H1 (cell line): ENCODE results near the gene CPLANE1. TPM values are rescaled to one million over a fixed set of nuclear protein-coding genes. Genes with fewer than 3 reads are reported as not detected.

Experiments
- CTCF ChIA-PET: fragments of 300-600 bp; sonication (Branson Sonifier 250); formaldehyde crosslinking; loops from one replicate; lab custom pipeline; 2021; ENCODE audit not compliant: partially characterized antibody; lab: Charles Lee
- POLR2A ChIA-PET: fragments of 300-600 bp; sonication (Branson Sonifier 250); formaldehyde crosslinking; loops from one replicate; lab custom pipeline; 2021; ENCODE audit warnings: inconsistent platforms; ENCODE audit not compliant: partially characterized antibody; lab: Charles Lee
- DNase-seq, 2 experiments: peaks; one replicate each; pipeline versions ENCODE4 v3.0.0 to v3.0.0-alpha.2; 2010 to 2022; ENCODE audit warnings: low spot score in 2 of 2, low read depth in 1 of 2, mixed read lengths in 1 of 2
- FAIRE-seq: peaks from 2 replicates; lab custom pipeline; 2011; peaks lifted over from hg19 to GRCh38; lab: Jason Lieb, UNC
- H2AFZ ChIP-seq: 2 replicates; pipeline ENCODE4 v1.8.1; 2012; ENCODE audit warnings: low read length, inconsistent platforms
- H2AK5ac ChIP-seq: 2 replicates; pipeline ENCODE4 v1.6.1; 2013; ENCODE audit warnings: low read depth, low read length
- H2BK120ac ChIP-seq: replicated peaks from 2 replicates; pipeline ENCODE3; 2013; ENCODE audit warnings: low read depth, low read length, inconsistent platforms
- H2BK12ac ChIP-seq: 2 replicates; pipeline ENCODE4 v1.6.1; 2013; ENCODE audit warnings: low read depth, low read length
- H2BK15ac ChIP-seq: 2 replicates; pipeline ENCODE4 v1.6.1; 2013; ENCODE audit warnings: low read length
- H2BK20ac ChIP-seq: 2 replicates; pipeline ENCODE4 v1.6.1; 2013; ENCODE audit warnings: low read length
- H2BK5ac ChIP-seq: 2 replicates; pipeline ENCODE4 v1.6.1; 2013; ENCODE audit warnings: low read depth, low read length
- H3K14ac ChIP-seq: 2 replicates; pipeline ENCODE4 v1.6.1; 2013; ENCODE audit warnings: inconsistent platforms; ENCODE audit not compliant: insufficient read length
- H3K18ac ChIP-seq: 2 replicates; pipeline ENCODE4 v1.6.1; 2013; ENCODE audit warnings: low read length; ENCODE audit errors: extremely low read depth
- H3K23ac ChIP-seq: 2 replicates; pipeline ENCODE4 v1.6.1; 2013; ENCODE audit warnings: inconsistent platforms; ENCODE audit not compliant: insufficient read length
- H3K23me2 ChIP-seq: 2 replicates; pipeline ENCODE4 v1.6.1; 2013; ENCODE audit warnings: low read depth, low read length
- H3K27ac ChIP-seq: 2 replicates; pipeline ENCODE4 v1.6.1; 2011; ENCODE audit warnings: low read depth, low read length, inconsistent platforms
- H3K27me3 ChIP-seq, 4 experiments: replicated peaks in 1 of 4; 1 replicate in 1 of 4; 2 replicates in 3 of 4; pipeline versions ENCODE4 v1.6.1 to v1.8.1; 2011 to 2013; ENCODE audit warnings: low read length in 3 of 4, mild to moderate bottlenecking in 3 of 4, inconsistent platforms in 2 of 4, mixed read lengths in 2 of 4, moderate library complexity in 1 of 4; ENCODE audit not compliant: control insufficient read depth in 3 of 4, insufficient read depth in 3 of 4; ENCODE audit errors: extremely low read depth in 1 of 4
- H3K36me3 ChIP-seq, 4 experiments: 2 replicates each; pipeline versions ENCODE4 v1.6.1 to v1.8.1; 2011 to 2013; ENCODE audit warnings: mild to moderate bottlenecking in 4 of 4, low read length in 3 of 4, moderate library complexity in 2 of 4, control low read depth in 1 of 4, inconsistent platforms in 1 of 4; ENCODE audit not compliant: insufficient read depth in 4 of 4, control insufficient read depth in 2 of 4
- H3K4ac ChIP-seq: replicated peaks from 2 replicates; pipeline ENCODE3; 2013; ENCODE audit warnings: low read length, low read depth, mixed read lengths, inconsistent platforms; ENCODE audit not compliant: insufficient read length
- H3K4me1 ChIP-seq, 4 experiments: replicated peaks in 1 of 4; 1 replicate in 1 of 4; 2 replicates in 3 of 4; pipeline versions ENCODE4 v1.6.1 to v1.8.1; 2011 to 2013; ENCODE audit warnings: low read length in 3 of 4, inconsistent platforms in 2 of 4, mixed read lengths in 1 of 4; ENCODE audit not compliant: insufficient read depth in 4 of 4, control insufficient read depth in 3 of 4
- H3K4me2 ChIP-seq, 2 experiments: 2 replicates each; pipeline versions ENCODE4 v1.6.1 to v1.8.1; 2011 to 2013; ENCODE audit warnings: low read depth in 2 of 2, low read length in 2 of 2, control low read depth in 1 of 2, inconsistent platforms in 1 of 2, mild to moderate bottlenecking in 1 of 2; ENCODE audit not compliant: insufficient read depth in 1 of 2
- H3K4me3 ChIP-seq, 4 experiments: fragments of 200-600, 300-600 bp in 1 of 4; sonication (generic), shearing (Covaris generic), sonication (Bioruptor Twin) in 1 of 4; 2 replicates each; pipeline versions ENCODE4 v1.5.1 to v1.8.1; 2011 to 2016; ENCODE audit warnings: low read length in 4 of 4, low read depth in 3 of 4, control low read depth in 2 of 4, inconsistent platforms in 2 of 4, mild to moderate bottlenecking in 2 of 4, mixed read lengths in 1 of 4, moderate library complexity in 1 of 4; ENCODE audit not compliant: insufficient read depth in 2 of 4; ENCODE audit errors: extremely low read depth in 1 of 4
- H3K56ac ChIP-seq: replicated peaks from 2 replicates; pipeline ENCODE3; 2013; ENCODE audit warnings: low read depth, mild to moderate bottlenecking, mixed read lengths, low read length, inconsistent platforms; ENCODE audit not compliant: insufficient read length
- H3K79me1 ChIP-seq: 2 replicates; pipeline ENCODE4 v1.6.1; 2013; ENCODE audit warnings: low read depth, low read length, control low read depth
- H3K79me2 ChIP-seq, 2 experiments: 2 replicates each; pipeline versions ENCODE4 v1.6.1 to v1.8.1; 2012 to 2013; ENCODE audit warnings: low read length in 2 of 2, mild to moderate bottlenecking in 2 of 2, inconsistent platforms in 1 of 2; ENCODE audit not compliant: insufficient read depth in 2 of 2, control insufficient read depth in 1 of 2
- H3K9ac ChIP-seq, 4 experiments: replicated peaks in 1 of 4; 1 replicate in 1 of 4; 2 replicates in 3 of 4; pipeline versions ENCODE4 v1.6.1 to v1.8.1; 2011 to 2013; ENCODE audit warnings: low read depth in 3 of 4, low read length in 3 of 4, control low read depth in 2 of 4, mild to moderate bottlenecking in 2 of 4, moderate library complexity in 2 of 4, inconsistent platforms in 1 of 4; ENCODE audit errors: extremely low read depth in 1 of 4
- H3K9me3 ChIP-seq, 2 experiments: 2 replicates each; pipeline versions ENCODE4 v1.6.1 to v1.8.1; 2012 to 2013; ENCODE audit warnings: mild to moderate bottlenecking in 2 of 2, moderate library complexity in 2 of 2, control low read depth in 1 of 2, inconsistent platforms in 1 of 2, low read depth in 1 of 2, low read length in 1 of 2, mixed read lengths in 1 of 2; ENCODE audit not compliant: insufficient read depth in 2 of 2
- H4K20me1 ChIP-seq, 2 experiments: replicated peaks in 1 of 2; 2 replicates each; pipeline versions ENCODE3 to v1.8.1; 2011 to 2013; ENCODE audit warnings: inconsistent platforms in 2 of 2, low read length in 2 of 2, mild to moderate bottlenecking in 1 of 2; ENCODE audit not compliant: insufficient read depth in 2 of 2, control insufficient read depth in 1 of 2
- H4K5ac ChIP-seq: 2 replicates; pipeline ENCODE4 v1.6.1; 2013; ENCODE audit warnings: low read length, low read depth, mixed read lengths, inconsistent platforms; ENCODE audit not compliant: insufficient read length
- H4K8ac ChIP-seq: 2 replicates; pipeline ENCODE4 v1.8.0; 2013; ENCODE audit warnings: mild to moderate bottlenecking, moderate library complexity, low read length, inconsistent platforms; ENCODE audit not compliant: insufficient read depth; ENCODE audit errors: extremely low read depth
- H4K91ac ChIP-seq: replicated peaks from 2 replicates; pipeline ENCODE3; 2013; ENCODE audit warnings: low read length, mixed read lengths, inconsistent platforms; ENCODE audit not compliant: insufficient read length
- ASH2L ChIP-seq: fragments of 200-600, 300-600 bp; sonication (generic); IDR thresholded peaks from one replicate; pipeline ENCODE4 v1.7.1; 2017; ENCODE audit warnings: low read length
- CBX8 ChIP-seq: fragments of 300-800, 300-1000 bp; sonication (generic); IDR thresholded peaks from 2 replicates; pipeline ENCODE4 v1.7.1; 2016; ENCODE audit warnings: low read depth, low read length, borderline replicate concordance
- CHD1 ChIP-seq: IDR thresholded peaks from 2 replicates; pipeline ENCODE4 v1.6.1; 2012; ENCODE audit warnings: low read depth, low read length, improper control_type of control experiment
- CHD2 ChIP-seq: IDR thresholded peaks from 2 replicates; pipeline ENCODE4 v1.6.1; 2012; ENCODE audit warnings: low read length, improper control_type of control experiment
- EGR1 ChIP-seq: IDR thresholded peaks from 2 replicates; pipeline ENCODE4 v1.6.1; 2011; ENCODE audit warnings: low read depth, low read length, borderline replicate concordance
- HDAC2 ChIP-seq, 2 experiments: fragments of 300-600 bp in 1 of 2; sonication (generic) in 1 of 2; IDR thresholded peaks; 2 replicates each; pipeline ENCODE4 v1.6.1; 2011 to 2012; ENCODE audit warnings: low read depth in 2 of 2, low read length in 2 of 2, mild to moderate bottlenecking in 2 of 2, moderate library complexity in 2 of 2, borderline replicate concordance in 1 of 2, inconsistent platforms in 1 of 2
- KDM4A ChIP-seq: IDR thresholded peaks from one replicate; pipeline ENCODE4 v1.7.1; 2012; ENCODE audit warnings: low read depth, mild to moderate bottlenecking, moderate library complexity, low read length, inconsistent platforms; ENCODE audit not compliant: severe bottlenecking
- MAX ChIP-seq: IDR thresholded peaks from 2 replicates; pipeline ENCODE4 v1.6.1; 2012; ENCODE audit warnings: inconsistent platforms
- NANOG ChIP-seq: IDR thresholded peaks from 2 replicates; pipeline ENCODE4 v1.6.1; 2011; ENCODE audit warnings: low read length, low read depth, mild to moderate bottlenecking, inconsistent platforms; ENCODE audit not compliant: insufficient read depth, poor library complexity, severe bottlenecking
- NRF1 ChIP-seq: IDR thresholded peaks from 2 replicates; pipeline ENCODE4 v1.6.1; 2011; ENCODE audit warnings: mild to moderate bottlenecking, low read depth, low read length, improper control_type of control experiment
- RAD21 ChIP-seq, 2 experiments: IDR thresholded peaks in 1 of 2; conservative IDR thresholded peaks in 1 of 2; 2 replicates each; pipeline ENCODE4 v1.6.1; 2011; ENCODE audit warnings: low read depth in 2 of 2, low read length in 2 of 2, improper control_type of control experiment in 1 of 2, inconsistent platforms in 1 of 2, mild to moderate bottlenecking in 1 of 2, moderate library complexity in 1 of 2
- RBBP5 ChIP-seq: IDR thresholded peaks from 2 replicates; pipeline ENCODE4 v1.7.1; 2012; ENCODE audit warnings: low read depth, mild to moderate bottlenecking, inconsistent platforms, low read length, moderate library complexity, borderline replicate concordance
- SAP30 ChIP-seq: fragments of 300-600 bp; sonication (generic); IDR thresholded peaks from 2 replicates; pipeline ENCODE4 v1.7.1; 2012; ENCODE audit warnings: low read length, moderate library complexity, mild to moderate bottlenecking, inconsistent platforms; ENCODE audit not compliant: insufficient read depth, insufficient replicate concordance
- TAF7 ChIP-seq: optimal IDR thresholded peaks from 2 replicates; pipeline ENCODE3; 2011; ENCODE audit warnings: low read depth, mild to moderate bottlenecking, inconsistent platforms, low read length, moderate library complexity, borderline replicate concordance
- polyA plus RNA-seq, 7 experiments: library from polyadenylated mRNA; depleted of rRNA in 3 of 7; stranded (reverse) in 5 of 7; unstranded in 2 of 7; fragments of >200 nt in 5 of 7; fragments of 200-250 nt in 2 of 7; gene quantifications; 1 replicate in 5 of 7; 2 replicates in 1 of 7; 4 replicates in 1 of 7; pipeline versions ENCODE4 v1.2.1 to v1.2.3, GENCODE V29; 2011 to 2013; ENCODE audit warnings: missing spikeins in 2 of 7, mixed read lengths in 2 of 7
- total RNA-seq: library from RNA; stranded (reverse); fragmentation: NEBNext Ultra II Directional; extraction: Animal tissue kit (Norgen Biotek cat#: 25700); gene quantifications from 2 replicates; pipeline ENCODE4 v1.2.1, GENCODE V29; 2021

Gene CPLANE1
- total and polyA plus RNA-seq, 2 of the 8 experiments (the other 6 are each of a cell fraction or from before 2014, with no cell fraction given): 2.2 to 8.8 TPM

- DNase-seq (no peak), FAIRE-seq (no peak)
- Histone ChIP-seq H3K27me3 (no peaks in the 10 kb centered on the region), H3K36me3 (no peaks in the 10 kb centered on the region), H3K4ac (no peak overlapping the region), H2BK120ac (no peak overlapping the region), H3K23ac (no peak overlapping the region), H4K8ac (no peak overlapping the region), H3K4me3 (no peak overlapping the region), H3K27ac (no peak overlapping the region), H3K79me2 (no peaks in the 10 kb centered on the region), H2BK15ac (no peak overlapping the region), H2AK5ac (no peak overlapping the region), H2BK20ac (no peak overlapping the region), H4K5ac (no peak overlapping the region), H3K14ac (no peak overlapping the region), H3K4me1 (peaks cover 0 to 6% (median 5%) of the 10 kb centered on the region in 4 experiments; a peak in 3 of 7 replicates), H3K56ac (no peak overlapping the region), H4K20me1 (no peaks in the 10 kb centered on the region), H4K91ac (no peak overlapping the region), H3K4me2 (no peak overlapping the region), H2BK12ac (no peak overlapping the region), H3K18ac (no peak overlapping the region), H2BK5ac (no peak overlapping the region), H2AFZ (no peak overlapping the region), H3K79me1 (no peaks in the 10 kb centered on the region), H3K9me3 (no peaks in the 10 kb centered on the region; a peak in 1 of 4 replicates), H3K9ac (no peak overlapping the region), H3K23me2 (peaks cover 5% of the 10 kb centered on the region)
- ChIA-PET POLR2A (no interaction called here), CTCF (no interaction called here)
- TF ChIP-seq NRF1: no peak
- TF ChIP-seq HDAC2 (IDR thresholded peaks at IDR 0.05; ENCODE audit: borderline replicate concordance in 1 of 2, low read depth in 2 of 2, low read length in 2 of 2): no peak
- no peak for TF ChIP-seq RAD21 (IDR thresholded peaks at IDR 0.05 in 1 of 2, conservative IDR thresholded peaks at IDR 0.05 in 1 of 2; ENCODE audit: low read depth in 2 of 2, low read length in 2 of 2)
- TF ChIP-seq CHD1: no peak
- no peak for TF ChIP-seq RBBP5
- no peak for TF ChIP-seq CHD2
- TF ChIP-seq MAX: no peak
- no peak for TF ChIP-seq TAF7
- no peak for TF ChIP-seq CBX8
- no peak for TF ChIP-seq SAP30
- no peak for TF ChIP-seq NANOG
- TF ChIP-seq EGR1: no peak
- TF ChIP-seq KDM4A: no peak
- no peak for TF ChIP-seq ASH2L
Observed at GRCh38 chr5:37251665-37252064, 2.5 kb upstream of the CPLANE1 start.
